ENCODE data around the gene KLHL10.
"Not testable (repeated sequence)": the region's sequence is repeated elsewhere in the genome, so short reads cannot be mapped to it uniquely, and the experiment has no call there.

Gene KLHL10

DNA sequence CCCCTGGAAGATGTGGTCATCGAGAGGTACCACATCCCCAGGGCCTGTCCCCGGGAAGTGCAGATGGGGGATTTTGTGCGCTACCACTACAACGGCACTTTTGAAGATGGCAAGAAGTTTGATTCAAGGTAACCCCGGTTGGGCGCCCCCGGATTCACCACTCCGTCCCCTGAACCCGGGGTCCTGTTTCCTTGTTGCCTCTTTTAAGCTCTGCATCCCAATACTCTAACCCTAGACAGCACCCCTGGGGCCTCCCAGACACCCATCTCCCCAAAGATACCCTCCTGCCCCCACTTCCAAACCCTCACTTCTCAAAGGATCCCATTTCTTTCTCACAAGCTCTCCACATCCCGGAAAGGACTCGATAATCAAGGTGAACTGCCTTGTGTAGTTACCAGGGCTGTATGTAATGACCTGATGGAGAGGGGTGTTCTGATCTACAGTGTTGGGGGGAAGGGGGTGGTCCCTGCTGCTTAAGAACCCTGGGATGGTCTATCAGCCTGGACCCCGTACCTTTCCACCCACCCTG lies 24.4 kb upstream of the KLHL10 start:
- DNase-seq (ENCODE audit: low read depth in 2 of 2) = no peak

DNA sequence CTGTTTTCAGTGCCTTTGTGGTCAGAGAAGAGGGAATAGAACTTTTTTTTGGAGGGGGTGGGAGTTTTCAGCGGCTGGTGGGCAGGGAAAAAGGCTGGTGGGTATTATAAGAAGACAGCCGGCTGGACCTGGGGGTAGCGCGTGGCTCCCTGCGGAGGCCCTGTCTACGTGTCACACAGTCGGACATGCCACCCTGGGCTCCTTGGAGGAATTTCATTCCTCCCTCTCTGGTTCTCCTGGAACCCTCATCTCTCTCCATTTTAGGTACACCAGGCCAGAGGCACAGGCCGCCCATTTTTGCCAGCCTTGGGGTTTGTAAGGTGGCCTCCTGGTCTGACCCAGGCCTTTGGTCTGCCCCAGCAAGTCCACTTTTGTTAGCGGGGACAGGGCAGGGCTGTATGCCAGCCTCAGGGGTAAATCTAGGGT lies 23.9 kb upstream of the KLHL10 start:
- no peak for DNase-seq (ENCODE audit: low read depth in 2 of 2)

DNA sequence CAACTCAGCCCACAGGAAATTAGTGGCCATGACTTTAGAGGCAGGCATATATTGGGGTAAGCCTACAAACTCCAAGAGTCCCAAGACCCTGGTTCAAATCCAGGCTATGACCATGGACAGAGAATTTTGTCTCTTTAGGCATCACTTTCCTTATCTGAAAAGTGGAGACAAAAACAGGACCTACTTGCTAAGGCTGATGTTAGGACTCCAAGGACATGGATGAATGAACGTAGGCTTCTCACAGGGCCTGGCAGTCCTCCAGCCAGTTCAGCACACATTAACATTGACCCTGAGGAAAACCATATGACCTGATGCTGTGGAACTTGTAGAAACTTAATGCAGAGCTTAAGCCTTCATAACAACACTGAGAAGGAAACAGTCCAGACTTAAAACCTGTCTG lies 23.4 kb upstream of the KLHL10 start:
- no peak for DNase-seq (ENCODE audit: low read depth in 2 of 2)

DNA sequence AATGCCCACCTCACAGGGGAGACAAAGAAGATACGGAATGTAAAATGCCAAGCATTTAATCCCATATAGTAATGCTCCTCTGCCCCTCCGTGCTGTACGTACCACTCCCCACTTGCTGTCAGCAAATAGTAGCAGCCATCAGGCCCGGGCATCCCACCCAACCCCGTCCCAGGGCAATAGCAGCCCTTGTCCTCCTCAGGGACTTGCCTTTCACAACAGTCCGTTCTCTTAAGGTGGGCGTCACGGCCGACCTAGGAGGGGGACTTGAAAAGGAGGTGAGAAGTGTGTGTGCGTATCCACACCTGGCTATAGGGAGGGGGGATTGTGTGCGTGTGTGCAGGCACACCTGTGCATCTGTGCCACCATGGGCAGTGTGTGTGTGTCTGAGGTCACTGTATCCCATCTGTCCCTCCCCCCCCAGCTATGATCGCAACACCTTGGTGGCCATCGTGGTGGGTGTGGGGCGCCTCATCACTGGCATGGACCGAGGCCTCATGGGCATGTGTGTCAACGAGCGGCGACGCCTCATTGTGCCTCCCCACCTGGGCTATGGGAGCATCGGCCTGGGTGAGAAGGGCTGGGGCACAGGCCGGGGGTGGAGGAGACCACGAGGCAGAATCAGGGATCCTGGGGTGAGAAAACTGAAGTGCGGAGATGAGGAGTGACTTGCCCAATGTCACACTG lies 20.8 kb upstream of the KLHL10 start:
- DNase-seq (ENCODE audit: low read depth in 2 of 2) = no peak

DNA sequence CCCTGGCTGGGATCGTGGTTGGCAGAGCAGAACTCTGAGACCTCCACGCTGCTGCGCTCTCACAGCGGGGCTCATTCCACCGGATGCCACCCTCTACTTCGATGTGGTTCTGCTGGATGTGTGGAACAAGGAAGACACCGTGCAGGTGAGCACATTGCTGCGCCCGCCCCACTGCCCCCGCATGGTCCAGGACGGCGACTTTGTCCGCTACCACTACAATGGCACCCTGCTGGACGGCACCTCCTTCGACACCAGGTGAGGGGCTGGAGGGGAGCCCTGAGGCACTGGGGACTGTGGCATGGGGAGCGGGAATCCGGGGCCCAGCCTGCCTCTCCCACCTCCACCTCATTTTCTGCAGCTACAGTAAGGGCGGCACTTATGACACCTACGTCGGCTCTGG lies 19.6 kb upstream of the KLHL10 start:
- DNase-seq (ENCODE audit: low read depth in 2 of 2) = no peak

DNA sequence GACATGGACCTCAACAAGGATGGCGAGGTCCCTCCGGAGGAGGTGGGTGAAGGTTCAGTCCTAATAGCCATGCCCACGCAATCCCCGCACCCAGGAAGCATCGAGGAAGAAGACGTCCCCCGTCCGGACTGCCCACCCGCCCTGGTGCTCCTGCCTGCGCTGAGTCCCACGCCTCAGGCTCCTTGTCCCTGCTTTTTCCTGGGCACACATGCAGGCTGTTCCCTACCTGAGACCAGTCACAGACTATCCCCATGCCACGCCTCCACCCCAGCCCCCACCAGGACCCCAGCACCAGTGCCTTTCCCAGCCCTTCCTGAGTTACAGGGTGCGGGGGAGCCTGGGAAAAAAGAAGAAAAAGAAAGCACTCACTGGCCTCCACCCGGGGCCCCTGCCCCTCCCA lies 15.8 kb upstream of the KLHL10 start:
- DNase-seq (ENCODE audit: low read depth in 2 of 2) = no peak

DNA sequence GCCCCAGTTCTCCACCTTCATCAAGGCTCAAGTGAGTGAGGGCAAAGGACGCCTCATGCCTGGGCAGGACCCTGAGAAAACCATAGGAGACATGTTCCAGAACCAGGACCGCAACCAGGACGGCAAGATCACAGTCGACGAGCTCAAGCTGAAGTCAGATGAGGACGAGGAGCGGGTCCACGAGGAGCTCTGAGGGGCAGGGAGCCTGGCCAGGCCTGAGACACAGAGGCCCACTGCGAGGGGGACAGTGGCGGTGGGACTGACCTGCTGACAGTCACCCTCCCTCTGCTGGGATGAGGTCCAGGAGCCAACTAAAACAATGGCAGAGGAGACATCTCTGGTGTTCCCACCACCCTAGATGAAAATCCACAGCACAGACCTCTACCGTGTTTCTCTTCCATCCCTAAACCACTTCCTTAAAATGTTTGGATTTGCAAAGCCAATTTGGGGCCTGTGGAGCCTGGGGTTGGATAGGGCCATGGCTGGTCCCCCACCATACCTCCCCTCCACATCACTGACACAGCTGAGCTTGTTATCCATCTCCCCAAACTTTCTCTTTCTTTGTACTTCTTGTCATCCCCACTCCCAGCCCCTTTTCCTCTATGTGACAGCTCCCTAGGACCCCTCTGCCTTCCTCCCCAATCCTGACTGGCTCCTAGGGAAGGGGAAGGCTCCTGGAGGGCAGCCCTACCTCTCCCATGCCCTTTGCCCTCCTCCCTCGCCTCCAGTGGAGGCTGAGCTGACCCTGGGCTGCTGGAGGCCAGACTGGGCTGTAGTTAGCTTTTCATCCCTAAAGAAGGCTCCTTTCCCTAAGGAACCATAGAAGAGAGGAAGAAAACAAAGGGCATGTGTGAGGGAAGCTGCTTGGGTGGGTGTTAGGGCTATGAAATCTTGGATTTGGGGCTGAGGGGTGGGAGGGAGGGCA lies 15.1 kb upstream of the KLHL10 start:
- no peak for DNase-seq (ENCODE audit: low read depth in 2 of 2)

DNA sequence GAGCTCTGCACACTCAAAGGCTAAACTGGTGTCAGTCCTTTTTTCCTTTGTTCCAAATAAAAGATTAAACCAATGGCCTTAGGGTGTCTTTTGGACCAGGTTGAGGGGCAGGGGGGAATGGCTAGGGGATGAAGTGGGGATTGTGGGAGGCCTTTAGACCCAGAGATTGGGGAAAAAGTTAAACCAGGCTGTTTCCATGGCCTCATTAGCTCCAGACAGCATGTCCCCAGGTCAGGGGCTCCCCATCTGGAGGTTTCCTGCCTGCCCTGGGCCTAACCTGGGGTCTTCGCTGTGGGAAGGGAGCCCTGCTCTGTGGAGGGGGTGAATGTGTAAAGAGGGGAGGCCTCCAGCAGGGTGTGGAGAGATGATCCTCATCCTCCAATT lies 14.5 kb upstream of the KLHL10 start:
- no peak for DNase-seq (ENCODE audit: low read depth in 2 of 2)

DNA sequence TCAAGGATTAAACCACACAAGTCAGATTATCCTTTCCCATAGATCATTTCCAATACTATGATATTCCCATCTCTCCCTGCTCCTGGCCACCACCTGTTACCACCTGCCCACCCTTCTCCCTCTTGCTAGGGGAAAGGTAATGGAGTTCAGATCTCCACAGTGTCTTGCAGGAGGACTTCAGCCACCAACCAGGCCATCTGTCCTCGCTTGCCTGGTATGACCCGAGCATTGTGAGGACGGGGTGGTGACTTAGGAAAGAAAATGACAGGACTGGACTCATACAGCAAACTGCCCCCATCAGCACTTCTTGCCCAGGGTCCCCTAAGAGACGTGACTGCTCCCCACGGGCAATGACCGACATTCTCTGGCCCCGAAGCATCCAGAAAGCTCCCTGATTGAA lies 14.0 kb upstream of the KLHL10 start:
- no peak for DNase-seq (ENCODE audit: low read depth in 2 of 2)

DNA sequence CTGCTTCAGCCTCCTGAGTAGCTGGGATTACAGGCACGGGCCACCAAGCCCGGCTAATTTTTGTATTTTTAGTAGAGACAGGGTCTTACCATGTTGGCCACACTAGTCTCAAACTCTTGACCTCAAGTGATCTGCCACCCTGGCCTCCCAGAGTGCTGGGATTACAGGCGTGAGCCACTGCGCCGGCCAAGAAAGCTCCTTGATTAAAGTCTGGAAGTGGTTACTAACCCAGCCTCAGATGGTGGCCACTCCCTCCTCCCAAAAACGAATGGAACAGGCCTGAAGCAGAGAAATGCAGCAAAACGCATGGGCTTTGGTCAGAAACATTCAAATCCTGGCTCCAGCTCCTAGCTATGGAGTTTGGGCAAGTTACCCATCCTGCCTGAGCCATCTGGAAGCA lies 13.5 kb upstream of the KLHL10 start:
- no peak for DNase-seq (ENCODE audit: low read depth in 2 of 2)

DNA sequence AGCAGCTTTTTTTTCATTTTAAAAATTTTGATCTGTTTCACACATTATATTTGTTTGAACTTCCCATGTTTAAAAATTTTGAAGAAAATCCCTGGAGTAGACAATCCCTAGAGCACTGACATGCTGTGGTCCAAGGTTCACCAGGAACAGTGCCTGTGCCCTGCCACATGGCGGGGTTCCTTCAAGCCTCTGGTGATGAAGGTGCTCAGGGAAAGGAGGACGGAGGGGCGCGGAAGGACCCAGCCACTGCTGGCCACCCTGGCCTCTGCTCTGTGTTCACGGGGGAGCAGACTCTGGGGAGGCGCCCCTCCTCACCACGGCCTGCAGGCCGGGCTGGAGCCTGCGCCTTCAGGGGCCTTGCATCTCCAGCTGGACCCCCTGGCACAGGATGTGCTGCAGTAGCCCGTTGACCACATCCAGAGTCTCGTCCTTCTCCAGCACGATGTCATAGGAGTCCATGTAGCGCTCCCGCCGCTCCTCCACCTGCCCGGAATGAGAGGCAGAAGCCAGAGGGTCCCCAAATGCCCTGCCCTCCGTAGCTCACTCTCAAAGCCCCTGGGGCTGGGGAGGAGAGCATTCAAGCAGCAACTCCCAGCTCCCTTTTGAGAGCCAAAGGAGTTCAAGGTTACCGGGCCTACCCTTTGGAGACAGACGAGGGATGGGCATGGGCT lies 12.3 kb upstream of the KLHL10 start:
- DNase-seq (ENCODE audit: low read depth in 2 of 2) = no peak

DNA sequence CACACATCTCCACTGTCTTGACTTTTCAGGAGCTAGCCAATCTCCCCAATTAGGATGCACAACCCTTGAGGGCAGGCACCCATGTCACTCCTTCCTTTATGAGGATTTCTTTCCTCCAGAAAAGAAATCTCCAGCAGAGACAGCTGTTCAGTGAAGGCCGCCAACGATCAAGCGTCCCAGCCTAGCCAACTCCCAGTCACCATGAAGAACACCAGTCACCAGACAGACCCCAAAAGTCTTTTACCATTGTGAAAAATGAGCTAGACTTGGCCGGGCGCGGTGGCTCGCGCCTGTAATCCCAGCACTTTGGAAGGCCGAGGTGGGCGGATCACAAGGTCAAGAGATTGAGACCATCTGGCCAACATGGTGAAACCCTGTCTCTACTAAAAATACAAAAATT lies 7.7 kb upstream of the KLHL10 start:
- DNase-seq (ENCODE audit: low read depth in 2 of 2) = not testable (repeated sequence)

DNA sequence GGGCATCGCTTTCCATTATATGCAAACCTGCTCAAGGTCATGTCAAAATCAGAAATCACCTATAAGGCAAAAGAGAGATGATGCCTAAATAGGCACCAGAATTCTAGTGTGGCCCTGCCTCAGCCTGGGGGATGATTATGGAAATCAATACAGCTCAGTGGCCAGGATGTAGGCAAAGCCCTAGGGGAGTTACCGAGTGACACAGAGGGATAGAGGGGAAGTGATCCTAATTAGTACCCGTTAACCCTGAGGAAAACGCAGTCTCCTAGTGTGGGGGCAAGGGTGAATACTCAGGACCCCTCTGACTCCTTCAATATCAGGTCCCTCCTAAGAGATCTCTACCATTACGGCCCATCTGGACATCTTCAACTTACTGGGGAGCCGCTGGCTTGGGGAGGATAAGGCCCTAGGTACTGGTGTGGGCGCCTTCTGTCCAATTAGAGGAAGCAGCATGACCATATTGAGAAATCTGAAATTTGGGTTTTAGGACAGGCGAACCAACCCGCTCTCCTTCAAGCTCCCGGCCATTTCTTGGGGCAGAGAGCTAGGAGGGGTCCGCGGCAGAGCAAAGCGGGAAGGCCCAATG lies 2.3 kb upstream of the KLHL10 start:
- DNase-seq (ENCODE audit: low read depth in 2 of 2) = no peak

DNA sequence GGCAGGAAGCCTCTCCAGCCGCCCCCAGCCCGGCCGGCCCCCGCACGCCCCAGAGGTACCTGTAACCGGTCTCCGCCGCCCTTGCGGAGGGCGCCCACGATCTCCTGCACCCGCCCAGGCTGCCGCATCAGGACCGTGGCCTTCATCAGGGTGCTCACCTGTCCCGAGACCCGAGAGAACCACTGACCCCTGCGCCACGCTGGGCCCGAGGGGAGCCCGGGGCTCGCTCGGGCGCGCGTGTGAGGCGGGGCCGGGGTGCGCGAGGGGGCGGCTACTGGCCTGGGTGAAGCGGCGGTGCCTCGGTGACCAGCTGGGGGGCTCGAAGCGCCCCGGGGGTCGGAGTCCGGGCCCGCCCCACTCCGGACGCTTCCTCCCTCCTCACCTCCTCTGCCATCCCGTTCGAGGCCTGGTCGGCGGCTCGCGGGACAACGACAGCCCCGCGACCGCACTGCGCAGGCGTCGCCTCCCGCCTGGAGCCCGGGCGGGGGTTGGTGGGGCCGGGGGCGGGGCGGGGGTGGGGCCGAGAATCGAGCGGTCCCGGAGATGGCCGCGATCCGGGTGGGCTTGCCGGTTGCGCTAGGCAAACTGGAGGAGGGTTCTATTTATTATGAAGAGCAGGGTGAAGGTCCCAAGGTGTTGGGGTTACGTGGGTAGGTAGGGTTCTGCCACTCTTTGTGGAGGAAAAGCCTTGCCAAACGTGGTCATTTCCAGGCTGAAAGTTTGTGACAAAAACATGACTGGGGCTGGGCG lies 1.6 kb upstream of the KLHL10 start, which contains the start of gene NT5C3B:
Gene NT5C3B (minus strand): TSS at position 433 of the 750 bp plus-strand sequence. CDS start 39 bp downstream, at position 394.
- DNase-seq (ENCODE audit: low read depth in 2 of 2) = no peak

DNA sequence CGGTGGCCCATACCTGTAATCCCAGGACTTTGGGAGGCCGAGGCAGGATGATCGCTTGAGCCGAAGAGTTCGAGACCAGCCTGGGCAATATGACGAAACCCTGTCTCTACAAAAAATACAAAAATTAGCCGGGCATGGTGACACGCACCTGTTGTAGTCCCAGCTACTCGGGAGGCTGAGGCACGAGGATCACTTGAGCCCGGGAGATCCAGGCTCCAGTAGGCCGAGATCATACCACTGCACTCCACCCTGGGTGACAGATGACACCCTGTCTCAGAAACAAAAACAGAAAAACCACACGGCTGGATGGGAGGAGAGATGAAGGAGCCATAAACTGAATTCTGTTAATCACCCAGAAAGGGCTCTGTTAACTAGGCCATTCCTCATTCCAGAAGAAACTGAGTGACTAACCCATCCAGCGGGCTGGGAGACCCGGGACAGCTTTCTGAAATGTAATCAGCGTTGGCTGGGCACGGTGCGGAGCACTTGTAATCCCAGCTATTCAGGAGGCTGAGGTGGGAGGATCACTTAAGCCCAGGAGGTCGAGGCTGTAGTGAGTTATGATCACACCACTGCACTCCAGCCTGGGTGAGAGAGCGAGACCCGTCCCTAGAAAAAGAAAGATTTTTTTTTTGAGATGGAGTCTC lies 952 bp upstream of the KLHL10 start:
- DNase-seq (ENCODE audit: low read depth in 2 of 2) = no peak

DNA sequence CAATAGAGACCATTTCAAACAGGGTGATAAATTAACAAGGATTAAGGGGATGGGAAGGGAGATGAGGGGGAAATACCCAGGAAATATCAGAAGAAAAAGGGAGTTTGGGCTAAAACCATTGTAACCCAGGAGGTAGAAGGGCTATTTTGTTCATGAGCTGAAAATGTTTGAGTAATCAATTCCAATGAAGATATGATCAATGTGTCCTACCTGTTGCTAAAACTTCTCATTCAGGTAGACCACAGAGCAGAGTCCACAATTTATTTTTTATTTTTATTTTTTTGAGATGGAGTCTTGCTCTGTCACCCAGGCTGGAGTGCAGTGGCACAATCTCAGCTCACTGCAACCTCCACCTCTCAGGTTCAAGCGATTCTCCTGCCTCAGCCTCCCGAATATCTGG lies 1.8 kb downstream of the KLHL10 start:
- not testable (repeated sequence) for DNase-seq (ENCODE audit: low read depth in 2 of 2)

DNA sequence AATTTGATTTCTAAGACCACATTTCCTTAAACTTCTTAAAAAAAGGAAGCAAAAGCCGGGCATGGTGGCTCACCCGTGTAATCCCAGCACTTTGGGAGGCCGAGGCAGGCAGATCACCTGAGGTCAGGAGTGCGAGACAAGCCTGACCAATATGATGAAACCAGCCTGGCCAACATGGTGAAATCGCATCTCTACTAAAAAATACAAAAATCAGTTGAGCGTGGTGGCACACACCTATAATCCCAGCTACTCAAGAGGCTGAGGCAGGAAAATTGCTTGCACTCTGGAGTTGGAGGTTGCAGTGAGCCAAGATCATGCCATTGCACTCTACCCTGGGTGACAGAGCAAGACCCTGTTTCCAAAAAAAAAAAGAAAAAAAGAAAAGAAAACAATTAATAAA lies 3.2 kb downstream of the KLHL10 start:
- DNase-seq (ENCODE audit: low read depth in 2 of 2) = not testable (repeated sequence)

DNA sequence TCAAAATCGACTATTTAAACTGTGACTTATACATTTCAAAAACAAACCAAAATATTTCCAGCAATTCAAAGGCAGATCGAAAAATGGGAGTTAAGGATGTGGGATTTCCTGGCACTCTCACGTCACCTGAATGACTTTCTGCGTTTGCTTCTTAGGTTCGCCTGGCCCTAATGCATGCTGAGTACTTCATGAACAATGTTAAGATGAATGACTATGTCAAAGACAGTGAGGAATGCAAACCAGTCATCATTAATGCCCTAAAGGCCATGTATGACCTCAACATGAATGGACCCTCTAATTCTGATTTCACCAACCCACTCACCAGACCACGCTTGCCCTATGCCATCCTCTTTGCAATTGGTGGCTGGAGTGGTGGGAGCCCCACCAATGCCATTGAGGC lies 7.3 kb downstream of the KLHL10 start:
- no peak for DNase-seq (ENCODE audit: low read depth in 2 of 2)

DNA sequence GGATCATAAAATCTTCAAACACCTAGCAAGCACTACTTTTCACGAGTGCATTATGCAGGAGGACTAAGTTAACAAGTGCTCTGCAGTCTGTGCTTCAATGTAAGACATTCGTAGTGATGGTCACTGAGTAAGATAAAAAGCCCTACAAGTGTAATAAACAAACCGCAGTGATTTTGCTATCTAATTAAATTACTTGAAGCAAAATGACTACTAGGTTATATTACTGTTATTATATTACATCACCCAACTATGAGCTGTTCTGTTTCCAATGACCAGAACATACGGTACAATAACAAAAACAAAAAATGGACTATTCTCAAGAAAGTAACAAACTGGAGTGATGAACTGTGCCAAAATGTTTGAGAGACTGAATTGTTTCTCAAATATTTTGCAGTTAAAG lies 11.2 kb downstream of the KLHL10 start:
- no peak for DNase-seq (ENCODE audit: low read depth in 2 of 2)

DNA sequence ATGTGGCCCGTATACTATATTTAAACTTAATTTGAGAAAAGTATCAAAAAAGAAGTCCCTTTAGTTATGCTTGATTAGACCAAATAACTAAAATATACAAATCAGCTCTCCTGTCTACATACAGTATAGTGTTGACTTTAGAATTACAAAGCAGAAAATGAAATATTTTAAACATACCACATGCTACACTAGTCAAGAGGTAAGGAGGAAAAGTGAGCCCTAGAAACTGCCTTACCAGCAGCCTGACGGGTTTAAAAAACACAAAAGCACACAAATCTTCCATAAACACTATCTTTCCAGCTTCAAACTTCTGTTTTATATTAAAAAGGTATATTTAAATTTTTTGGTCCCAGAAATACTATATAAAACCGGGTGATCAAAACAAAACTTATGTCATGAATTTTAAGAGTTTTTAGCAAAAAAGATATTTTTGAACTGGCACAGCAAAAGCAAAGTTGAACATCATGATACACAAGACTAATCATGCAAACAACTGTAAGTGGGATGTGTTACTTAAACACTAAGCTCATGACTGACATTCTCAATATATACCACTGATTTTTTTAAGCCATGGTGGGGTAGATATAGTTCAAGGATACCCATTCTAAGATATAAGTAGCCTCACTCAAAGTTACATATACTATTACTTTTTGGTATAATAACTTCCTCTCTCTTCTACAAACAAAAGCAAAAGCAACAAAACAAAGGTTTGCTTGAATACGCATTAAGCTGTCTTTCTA lies 11.8 kb downstream of the KLHL10 start:
- DNase-seq (ENCODE audit: low read depth in 2 of 2) = no peak

All from fibroblast of skin of left biceps (primary cell).